Heart right ventricle (tissue), 16 donors: ENCODE data around the gene DNAJC24. TPM values are rescaled to one million over a fixed set of nuclear protein-coding genes. Genes with fewer than 3 reads are reported as not detected.

Experiments used
- ATAC-seq, 8 donors: fragments of 200-7000 bp; cut with Tn5 transposase; one replicate each; pipeline ENCODE4 v1.9.1; 2020; ENCODE audit warnings: mild to moderate bottlenecking in 8 of 8, moderate library complexity in 8 of 8, moderate number of reproducible peaks in 1 of 8
- DNase-seq, 2 donors: peaks; one replicate each; pipeline ENCODE4 v3.0.0-alpha.2; 2020
- H3K27ac ChIP-seq, 10 donors: fragments of 200-600 bp; sonication (generic) in 2 of 10; one replicate each; pipeline versions ENCODE4 v1.5.0 to v1.8.0; 2020 to 2022; ENCODE audit warnings: mild to moderate bottlenecking in 3 of 10
- H3K27me3 ChIP-seq, 7 donors: fragments of 200-600 bp; one replicate each; pipeline ENCODE4 v1.8.0; 2021 to 2022; ENCODE audit warnings: mild to moderate bottlenecking in 2 of 7
- H3K36me3 ChIP-seq, 9 donors: fragments of 200-600 bp; sonication (generic) in 1 of 9; one replicate each; pipeline versions ENCODE4 v1.5.0 to v1.8.0; 2020 to 2022; ENCODE audit warnings: mild to moderate bottlenecking in 2 of 9
- H3K4me1 ChIP-seq, 9 donors: fragments of 200-600 bp; sonication (generic) in 1 of 9; one replicate each; pipeline versions ENCODE4 v1.5.0 to v1.8.0; 2020 to 2022; ENCODE audit warnings: mild to moderate bottlenecking in 4 of 9
- H3K4me3 ChIP-seq, 10 donors: fragments of 200-600 bp; sonication (generic) in 2 of 10; one replicate each; pipeline versions ENCODE4 v1.5.0 to v1.8.0; 2020 to 2022; ENCODE audit warnings: mild to moderate bottlenecking in 7 of 10, moderate library complexity in 2 of 10
- H3K9me3 ChIP-seq, 11 donors: fragments of 200-600 bp in 10 of 11; sonication (generic) in 2 of 11; one replicate each; pipeline versions ENCODE4 v1.5.0 to v1.8.0; 2013 to 2022; ENCODE audit warnings: mild to moderate bottlenecking in 2 of 11, control low read depth in 1 of 11, moderate library complexity in 1 of 11
- CTCF ChIP-seq, 9 donors: fragments of 200-600 bp; sonication (generic) in 2 of 9; IDR thresholded peaks; one replicate each; pipeline versions ENCODE4 v1.5.0 to v1.8.0; 2021 to 2022; ENCODE audit warnings: antibody characterized with exemption in 9 of 9, mild to moderate bottlenecking in 5 of 9, moderate library complexity in 1 of 9
- WGBS, 2 donors: extraction: QIAGEN DNeasy Blood & Tissue Kit; methylation state at CpG; one replicate each; pipeline ENCODE4 v1.1.7; 2013; ENCODE audit warnings: inconsistent platforms in 1 of 2; 5-methylcytosine and 5-hydroxymethylcytosine counted together
- intact Hi-C, 10 donors: fragments of 100-400 bp; cut with DNase I; formaldehyde crosslinking; loops; one replicate each; pipeline versions ENCODE4 v1.11.1 to v1.14.2; 2022
- polyA plus RNA-seq, 2 donors: library from polyadenylated mRNA; stranded (reverse); fragments of 200-250 nt; gene quantifications; one replicate each; pipeline ENCODE4 v1.2.3, GENCODE V29; 2013
- total RNA-seq, 10 donors: library from RNA; stranded (reverse); fragmentation: NEBNext Ultra II Directional in 3 of 10; extraction: Animal tissue kit (Norgen Biotek cat#: 25700) in 3 of 10; gene quantifications; one replicate each; pipeline versions ENCODE4 v1.2.1 to v1.2.4, GENCODE V29; 2021 to 2023
- donor health status: Arrhythmogenic right ventricular cardiomyopathy.
- donor health status: ischemic (EF 13 %, LVEDD 7.1; RV severe dilation, severe dysfunction).
- donor health status: healthy with polysubstance abuse.
- donor health status: DM: no; HTN: yes; CAD: no.
- donor health status: DM: no; HTN: no; CAD: no.
- donor health status: ischemic (EF 25% LVEDD 6.9; RV normal size, moderate dysfunction).
- donor health status: ischemic (EF 25% LVEDD 5.7; RV mildly dilated, moderate dysfunction).
- donor health status: healthy.
- donor health status: DM: yes; HTN: yes; CAD: no.
- donor health status: Ischemic cardiomyopathy.
- donor health status: ischemic (EF 35%, LVEDD 5.7; RV mildly dilated, moderate dysfunction).
- donor health status: nonischemic (EF 11% LVEDD 7.7; RV severe dilation, severe dysfunction).
- donor health status: DM: yes; HTN: yes; CAD: no.
- donor health status: PGD.
- donor health status: ischemic (EF 29% LVEDD 5.4; RV normal size, mild dysfunction).
- donor health status: nonischemic (EF 23%, LVEDD 6.1; RV moderate dilation, normal function).

Gene DNAJC24
- total and polyA plus RNA-seq, 12 donors: 2.9 to 23.2 (median 15.5) TPM

- ATAC-seq (no peak), DNase-seq (no peak)
- H3K36me3 ChIP-seq: peaks cover 0 to 6% (median 0%) of the 10 kb centered on the region in 9 donors
- intact Hi-C loops: no loop called here
- no peaks in the 10 kb centered on the region for H3K9me3 ChIP-seq
- 96 to 97% methylated on average over 2 of the region's 2 CpGs for WGBS, 2 donors
- no peak for TF ChIP-seq CTCF (IDR thresholded peaks at IDR 0.05)
- H3K4me1 ChIP-seq: no peaks in the 10 kb centered on the region
- no peak overlapping the region for H3K4me3 ChIP-seq
- H3K27me3 ChIP-seq: no peaks in the 10 kb centered on the region
- no peak overlapping the region for H3K27ac ChIP-seq
These were observed 48.2 kb downstream of the DNAJC24 start for GRCh38 chr11:31417816-31418215.

DNA sequence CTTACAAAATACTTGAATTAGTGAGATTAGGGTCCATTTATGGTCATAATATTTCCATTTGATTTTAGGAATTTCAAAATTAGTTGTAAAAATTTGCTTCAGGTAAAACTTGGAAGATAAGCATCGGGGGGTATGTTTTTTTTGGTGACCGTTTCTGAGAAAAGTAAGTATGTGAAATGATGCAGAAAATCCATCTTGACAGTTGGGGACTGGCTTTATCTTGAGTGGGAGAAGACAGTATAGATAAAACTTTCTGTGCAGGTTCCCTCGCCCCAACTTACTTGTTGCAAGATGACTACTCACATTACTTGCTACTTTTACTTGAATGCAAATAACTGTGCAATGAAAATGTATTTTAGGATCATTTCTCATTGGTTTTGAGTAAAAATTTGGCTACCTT is 49.5 kb downstream of the DNAJC24 start:
- WGBS, 2 donors: 71 to 80% methylated on average over 3 of the region's 3 CpGs
- DNase-seq (no peak), ATAC-seq (no peak)
- H3K27ac ChIP-seq: no peak overlapping the region
- H3K36me3 ChIP-seq: peaks cover 0 to 6% (median 0%) of the 10 kb centered on the region in 9 donors
- intact Hi-C loops: no loop called here
- no peak overlapping the region for H3K4me3 ChIP-seq
- TF ChIP-seq CTCF (IDR thresholded peaks at IDR 0.05): no peak
- H3K9me3 ChIP-seq: no peaks in the 10 kb centered on the region
- H3K4me1 ChIP-seq: no peaks in the 10 kb centered on the region
- no peaks in the 10 kb centered on the region for H3K27me3 ChIP-seq

DNA sequence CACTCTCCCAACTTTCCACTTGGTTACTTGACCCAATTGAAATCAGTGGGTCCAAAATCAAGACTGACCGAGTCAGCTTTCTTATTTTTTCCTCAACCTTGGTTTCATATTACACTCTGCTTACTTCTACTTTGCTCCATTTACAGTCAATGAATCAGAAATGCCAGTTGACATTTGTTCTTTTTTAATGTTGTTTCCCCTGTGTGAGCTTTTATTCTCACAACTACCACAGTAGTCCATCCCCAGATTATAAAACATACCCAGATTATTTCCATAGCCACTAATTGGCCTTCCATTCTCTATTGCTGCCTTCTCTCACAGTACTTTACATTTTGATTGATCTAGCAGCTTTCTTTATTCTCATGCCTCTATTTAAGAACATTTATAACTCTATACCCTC is 50.0 kb downstream of the DNAJC24 start:
- DNase-seq: no peak
- no peak for TF ChIP-seq CTCF (IDR thresholded peaks at IDR 0.05)
- peaks cover 0 to 6% (median 0%) of the 10 kb centered on the region in 9 donors for H3K36me3 ChIP-seq
- intact Hi-C loops: no loop called here
- 74 to 75% methylated on average over 1 of the region's 1 CpG for WGBS, 2 donors
- no peaks in the 10 kb centered on the region for H3K27me3 ChIP-seq
- H3K27ac ChIP-seq: no peak overlapping the region
- ATAC-seq: no peak
- no peaks in the 10 kb centered on the region for H3K4me1 ChIP-seq
- no peak overlapping the region for H3K4me3 ChIP-seq
- no peaks in the 10 kb centered on the region for H3K9me3 ChIP-seq

DNA sequence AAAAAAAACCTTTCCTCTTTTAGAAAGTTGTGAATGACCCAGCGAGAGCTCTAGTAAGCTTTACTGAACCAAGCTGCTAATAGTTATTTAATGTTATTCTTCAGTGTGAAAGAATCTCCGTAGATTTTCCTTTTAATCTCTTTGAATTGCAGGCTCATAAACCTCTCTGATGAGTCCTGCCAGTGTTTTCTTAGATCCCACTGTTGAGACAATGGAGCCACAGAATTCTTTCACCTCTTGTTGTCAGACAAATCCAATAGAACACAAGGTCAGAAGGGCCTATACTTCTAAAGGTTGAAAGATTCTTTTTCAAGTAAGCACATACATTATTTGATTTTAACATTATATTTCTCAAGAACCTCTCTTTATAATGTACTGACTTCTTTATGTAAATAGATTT is 52.2 kb downstream of the DNAJC24 start:
- ATAC-seq: no peak
- Histone ChIP-seq H3K27ac (no peak overlapping the region), H3K9me3 (no peaks in the 10 kb centered on the region), H3K27me3 (no peaks in the 10 kb centered on the region), H3K4me3 (no peak overlapping the region), H3K4me1 (no peaks in the 10 kb centered on the region), H3K36me3 (peaks cover 0 to 7% (median 0%) of the 10 kb centered on the region in 9 donors)
- 82 to 83% methylated on average over 2 of the region's 2 CpGs for WGBS, 2 donors
- intact Hi-C loops: no loop called here
- TF ChIP-seq CTCF (IDR thresholded peaks at IDR 0.05): no peak
- no peak for DNase-seq
